GM19035 (cell line): ENCODE measurements around the gene CEP44.
"Not testable (repeated sequence)": the region's sequence is repeated elsewhere in the genome, so short reads cannot be mapped to it uniquely, and the experiment has no call there.

ENCODE experiments used
- ATAC-seq: cut with Tn5 transposase; IDR thresholded peaks from one replicate; pipeline ENCODE4 v1.9.1; 2021; ENCODE audit not compliant: unreplicated experiment

CEP44 gene

GRCh38 chr4:174283507-174284471 is at the start of gene CEP44, which contains the start of gene FBXO8:
CEP44 (plus strand) TSS chr4:174283911; CDS start chr4:174299122, 15,211 bp downstream.
FBXO8 (minus strand) TSS chr4:174283667; CDS start chr4:174263092, 20,575 bp downstream.
- peak; percentile 65 for ATAC-seq

- ATAC-seq: no peak
These were observed 47.4 kb upstream of the CEP44 start for GRCh38 chr4:174236359-174236758.

DNA sequence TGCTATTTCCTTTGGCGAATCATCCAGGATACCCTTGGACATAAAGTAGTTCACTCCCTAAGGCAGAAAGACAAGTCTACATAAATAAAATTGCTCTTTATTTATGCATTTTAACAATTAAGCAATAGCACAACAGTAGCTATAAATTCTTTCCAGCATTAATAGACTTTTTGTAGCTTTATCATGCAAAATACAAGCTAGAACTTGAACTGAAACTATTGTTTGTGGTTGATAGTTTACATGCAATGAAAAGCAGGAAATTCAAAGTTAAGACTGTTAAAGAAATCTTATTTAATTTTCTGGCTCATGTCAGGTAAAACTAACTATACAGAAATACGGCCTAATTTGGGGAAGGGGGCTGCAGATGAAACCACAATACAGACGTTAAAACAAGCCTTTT is 42.5 kb upstream of the CEP44 start:
- ATAC-seq: no peak

DNA sequence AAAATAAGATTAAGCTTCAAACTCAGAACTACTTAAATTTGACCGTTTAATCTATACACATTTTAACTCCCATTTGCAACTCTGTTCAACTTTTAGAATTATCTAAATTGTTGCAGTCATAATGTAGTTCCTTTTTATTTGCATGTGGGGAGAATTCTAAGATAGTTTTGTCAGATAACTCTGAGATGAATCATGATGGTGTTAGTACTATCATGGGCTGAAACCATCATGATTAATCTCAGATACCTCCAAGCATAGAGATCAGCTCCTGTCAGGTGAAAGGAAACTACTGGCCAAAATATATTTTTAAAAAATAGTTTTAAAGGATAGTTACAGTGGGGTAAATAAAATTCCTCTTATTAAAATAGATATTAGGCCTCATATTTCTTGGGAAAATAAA is 39.3 kb upstream of the CEP44 start:
- no peak for ATAC-seq

DNA sequence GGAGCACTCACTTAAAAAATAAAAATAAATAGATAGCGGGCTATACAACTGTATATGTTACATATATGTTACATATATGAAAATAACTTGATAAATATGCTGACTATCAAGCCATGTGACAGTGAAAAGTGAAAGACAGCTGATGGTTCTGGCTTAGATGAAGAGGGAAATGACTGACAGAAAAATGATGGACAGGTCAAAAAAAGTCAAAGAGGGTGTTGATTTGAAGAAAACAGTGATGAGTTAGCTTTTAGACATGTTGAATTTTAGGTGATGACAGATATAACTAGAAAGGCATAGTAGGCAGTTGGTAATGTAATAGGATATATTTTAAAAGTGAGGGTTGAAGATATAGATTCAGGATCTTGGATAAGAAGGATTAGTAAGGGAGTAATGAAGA is 38.0 kb upstream of the CEP44 start:
- no peak for ATAC-seq

DNA sequence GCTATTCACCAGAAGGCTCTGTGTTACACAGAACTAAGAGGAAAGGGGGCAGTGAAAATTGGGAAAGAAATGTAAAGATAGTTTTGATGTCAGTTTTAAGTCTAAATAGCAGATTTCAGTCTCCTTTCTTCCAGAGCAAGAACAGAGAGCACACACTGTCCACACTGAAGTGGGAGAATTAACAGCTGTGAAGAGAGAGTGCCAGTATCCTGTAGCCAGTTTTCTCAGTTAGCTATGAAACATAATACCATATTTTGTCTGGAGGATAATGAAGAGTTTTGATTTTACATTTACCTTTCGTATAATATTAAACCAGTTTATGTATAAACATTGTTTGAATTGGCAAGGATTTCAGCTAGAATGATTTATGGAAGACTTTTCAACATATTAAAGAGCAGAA is 35.3 kb upstream of the CEP44 start:
- ATAC-seq: no peak

DNA sequence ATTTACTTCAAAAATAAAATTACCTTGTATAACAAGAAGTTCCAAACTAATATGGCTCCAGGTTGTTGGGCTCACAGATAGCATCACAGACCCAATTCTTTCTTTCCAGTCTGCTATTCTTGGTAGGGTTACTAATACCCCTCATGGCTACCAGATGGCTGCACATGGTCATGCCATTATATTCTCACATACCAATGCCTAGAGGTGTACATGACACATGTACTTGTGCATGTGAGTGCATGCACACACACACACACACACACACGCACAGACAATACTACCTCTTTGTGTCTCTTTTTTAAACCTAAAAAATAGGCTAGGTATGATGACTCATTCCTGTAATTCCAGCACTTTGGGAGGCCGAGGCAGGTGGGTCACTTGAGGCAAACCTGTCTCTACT is 31.3 kb upstream of the CEP44 start:
- no peak for ATAC-seq

DNA sequence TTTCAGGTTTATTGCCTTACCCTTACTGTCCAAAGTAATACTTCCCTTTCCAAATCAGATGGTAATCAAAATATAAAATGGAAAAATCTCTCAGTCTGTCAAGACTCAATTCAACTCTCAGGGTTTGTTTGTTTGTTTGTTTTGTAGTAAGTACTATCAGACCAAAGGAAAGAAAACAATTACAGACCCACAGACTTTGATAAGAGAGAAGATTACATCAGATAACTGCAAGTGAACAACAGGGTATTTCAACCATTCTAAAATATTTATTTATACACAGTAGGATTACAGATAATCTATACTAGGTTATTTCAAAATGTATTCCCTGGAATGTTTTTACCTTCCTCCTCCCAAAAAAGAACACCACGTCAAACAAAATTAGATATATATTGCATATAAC is 29.1 kb upstream of the CEP44 start:
- no peak for ATAC-seq

GRCh38 chr4:174255374-174255773 is 28.3 kb upstream of the CEP44 start:
- ATAC-seq: no peak

DNA sequence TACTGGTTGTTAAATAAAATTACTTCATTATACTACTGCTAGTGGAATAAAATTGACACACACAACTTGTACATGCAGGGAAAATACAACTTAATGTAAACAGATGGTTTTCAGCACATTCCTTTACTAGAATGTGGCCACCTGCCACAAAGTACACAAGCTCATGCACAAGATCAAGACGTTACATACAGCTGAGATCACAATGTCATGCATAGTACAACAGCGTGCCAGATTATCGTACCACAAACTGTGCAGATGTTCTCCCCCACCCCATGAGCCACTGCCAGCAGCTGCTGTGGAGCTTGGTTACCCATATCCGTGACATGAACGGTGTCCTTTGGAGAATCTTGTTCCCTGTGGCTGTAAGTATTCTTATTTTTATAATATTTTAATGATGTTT is 27.9 kb upstream of the CEP44 start:
- no peak for ATAC-seq

DNA sequence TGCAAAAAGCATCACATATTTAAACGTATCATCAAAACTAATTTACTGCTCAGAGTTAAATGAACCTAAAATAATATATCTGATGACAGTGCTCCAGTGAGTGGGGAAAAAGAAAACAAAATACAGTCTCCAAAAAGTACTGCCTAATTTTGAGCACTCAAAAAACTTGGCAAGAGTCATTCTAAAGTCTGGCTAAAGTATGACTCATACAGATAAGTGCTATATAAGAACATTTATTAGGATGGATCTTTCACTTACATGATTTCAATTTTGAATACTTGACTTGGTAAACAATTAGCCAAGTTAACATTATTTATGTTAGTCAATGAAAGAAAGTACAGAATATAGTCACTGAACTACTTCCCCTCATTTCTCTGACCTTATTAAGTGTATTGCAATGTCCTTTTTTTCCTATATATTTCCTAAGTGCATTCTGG is 27.4 kb upstream of the CEP44 start:
- no peak for ATAC-seq

DNA sequence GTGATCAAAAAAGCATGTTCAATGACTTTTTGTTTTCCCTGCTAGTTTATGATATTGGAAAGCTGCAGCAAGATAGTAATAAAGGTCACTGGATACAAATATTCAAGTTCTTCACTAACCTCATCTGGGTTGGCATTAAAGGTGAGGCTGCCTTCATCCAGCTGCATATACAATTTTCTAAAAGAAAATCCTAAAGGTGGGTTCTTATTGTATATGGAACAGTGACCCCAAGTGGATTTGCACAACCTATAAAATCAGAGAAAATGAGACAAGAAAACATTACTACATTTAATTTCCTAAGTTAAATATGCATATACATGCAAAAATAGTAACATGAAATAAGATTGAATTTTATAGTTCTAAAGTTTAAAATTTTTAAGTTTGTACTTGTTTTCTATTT is 24.1 kb upstream of the CEP44 start:
- ATAC-seq: no peak

GRCh38 chr4:174260099-174260498 is 23.6 kb upstream of the CEP44 start:
- no peak for ATAC-seq

- not testable (repeated sequence) for ATAC-seq
These were observed 22.3 kb upstream of the CEP44 start for GRCh38 chr4:174261432-174261831.

GRCh38 chr4:174262624-174263444 is 20.9 kb upstream of the CEP44 start:
- no peak for ATAC-seq

DNA sequence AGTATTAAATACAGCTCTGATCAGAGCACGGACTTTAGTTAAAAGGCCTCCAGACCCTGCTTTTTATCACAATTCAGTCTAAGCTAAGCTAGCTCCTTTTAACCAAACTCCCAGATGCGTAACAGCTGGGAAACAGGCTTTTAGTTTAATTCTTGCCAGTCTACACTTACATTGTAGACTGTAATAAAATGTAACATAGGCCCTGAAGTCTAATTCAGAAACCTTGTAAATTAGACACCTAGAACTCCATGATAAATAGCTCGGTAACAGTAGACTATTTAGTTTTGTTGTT is 20.3 kb upstream of the CEP44 start:
- no peak for ATAC-seq

- ATAC-seq: no peak
These were observed 17.8 kb upstream of the CEP44 start for GRCh38 chr4:174265916-174266315.

DNA sequence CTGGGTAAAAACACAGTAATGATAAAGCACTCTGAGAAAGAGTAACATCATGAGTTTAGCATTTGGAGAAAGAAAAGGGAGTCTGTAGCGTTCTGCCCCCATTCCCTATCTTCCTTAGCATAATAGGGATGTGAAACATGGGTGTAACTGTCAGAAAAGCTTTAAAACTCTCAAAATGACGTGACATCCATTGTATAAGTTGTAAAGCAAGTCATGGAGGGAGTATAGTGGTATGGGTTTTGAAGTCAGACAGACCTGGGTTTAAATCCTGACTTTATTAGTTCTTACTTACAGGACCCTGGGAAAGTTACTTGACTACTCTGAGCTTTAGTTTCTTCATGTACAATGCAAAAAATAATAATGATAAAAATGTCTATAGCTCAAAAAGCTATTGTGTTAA is 17.3 kb upstream of the CEP44 start:
- ATAC-seq: no peak

DNA sequence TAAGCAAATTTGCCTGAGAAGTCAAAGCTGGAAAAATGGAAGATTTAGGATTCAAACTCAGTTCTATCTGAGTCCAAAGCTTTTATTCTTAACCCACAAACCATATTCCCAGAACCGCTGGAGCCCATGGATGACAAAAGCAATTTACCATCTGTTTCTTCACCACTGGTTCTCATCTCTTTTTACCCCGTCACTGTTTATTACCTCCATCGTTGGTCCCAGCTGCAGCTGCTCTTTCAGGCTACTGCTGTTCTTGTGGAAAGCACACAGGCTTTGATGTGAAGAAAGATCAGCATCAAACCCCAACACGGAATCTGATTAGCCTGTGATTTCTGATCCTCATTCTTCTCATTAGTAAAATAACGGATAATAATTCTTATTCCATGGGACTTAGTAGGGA is 9.8 kb upstream of the CEP44 start:
- no peak for ATAC-seq

GRCh38 chr4:174274436-174274835 is 9.3 kb upstream of the CEP44 start:
- ATAC-seq: no peak

GRCh38 chr4:174275101-174275500 is 8.6 kb upstream of the CEP44 start:
- no peak for ATAC-seq

DNA sequence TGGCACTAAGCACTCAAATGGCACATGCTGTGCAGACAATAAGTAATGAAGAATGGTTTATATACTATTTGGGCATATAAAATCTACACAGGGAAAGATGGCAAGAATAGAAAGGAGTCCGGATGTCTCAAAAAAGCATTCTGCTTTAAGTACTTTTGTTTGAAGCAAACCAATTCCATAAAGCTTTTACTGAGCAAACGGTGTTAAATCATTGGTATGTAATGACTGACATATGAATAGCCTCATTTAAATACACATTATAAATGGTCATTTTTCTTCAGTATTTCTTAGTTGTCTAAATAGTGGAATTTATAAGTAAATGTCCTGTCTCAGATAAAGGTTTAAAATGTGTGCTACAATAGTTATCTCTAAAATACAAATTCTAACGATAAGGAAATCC is 6.3 kb upstream of the CEP44 start:
- no peak for ATAC-seq
